CD14-positive monocyte (primary cell): ENCODE measurements around the gene LYRM1. TPM values are rescaled to one million over a fixed set of nuclear protein-coding genes. Genes with fewer than 3 reads are reported as not detected.

Experiments
- DNase-seq, 3 donors: peaks; one replicate each; pipeline ENCODE4 v3.0.0-alpha.2; 2011 to 2022
- H2AFZ ChIP-seq: 2 replicates; pipeline ENCODE4 v1.6.0; 2012; ENCODE audit warnings: mild to moderate bottlenecking, low read depth, low read length, inconsistent platforms; ENCODE audit not compliant: insufficient read depth, poor library complexity, severe bottlenecking
- H3K27ac ChIP-seq, 2 donors: 1 replicate in 1 of 2; 2 replicates in 1 of 2; pipeline ENCODE4 v1.5.1; 2012 to 2013; ENCODE audit warnings: low read length in 2 of 2, control low read depth in 1 of 2, inconsistent platforms in 1 of 2, low read depth in 1 of 2, mild to moderate bottlenecking in 1 of 2
- H3K27me3 ChIP-seq, 2 donors: one replicate each; pipeline versions ENCODE4 v1.6.0 to v1.6.1; 2011 to 2013; ENCODE audit warnings: low read length in 2 of 2; ENCODE audit not compliant: control insufficient read depth in 2 of 2, insufficient read depth in 2 of 2
- H3K36me3 ChIP-seq, 2 donors: replicated peaks in 1 of 2; 1 replicate in 1 of 2; 2 replicates in 1 of 2; pipeline versions ENCODE4 v1.5.1 to v1.6.1; 2012 to 2013; ENCODE audit warnings: low read length in 2 of 2, control low read depth in 1 of 2, inconsistent platforms in 1 of 2, mild to moderate bottlenecking in 1 of 2; ENCODE audit not compliant: insufficient read depth in 2 of 2, control insufficient read depth in 1 of 2
- H3K4me1 ChIP-seq, 2 donors: 1 replicate in 1 of 2; 2 replicates in 1 of 2; pipeline versions ENCODE4 v1.5.1 to v1.6.1; 2012 to 2013; ENCODE audit warnings: low read length in 2 of 2, control low read depth in 1 of 2, inconsistent platforms in 1 of 2, mild to moderate bottlenecking in 1 of 2, moderate library complexity in 1 of 2; ENCODE audit not compliant: insufficient read depth in 2 of 2, control insufficient read depth in 1 of 2
- H3K4me2 ChIP-seq: replicated peaks from 2 replicates; pipeline ENCODE3; 2012; ENCODE audit warnings: low read length, moderate library complexity, mild to moderate bottlenecking; ENCODE audit not compliant: poor library complexity, severe bottlenecking; ENCODE audit errors: extremely low read depth
- H3K4me3 ChIP-seq, 3 experiments: fragments of 200-600 bp in 1 of 3; sonication (generic) in 1 of 3; replicated peaks in 1 of 3; 1 replicate in 2 of 3; 2 replicates in 1 of 3; pipeline ENCODE4 v1.5.1; 2011 to 2013; ENCODE audit warnings: low read length in 3 of 3, mild to moderate bottlenecking in 3 of 3, control low read depth in 2 of 3, low read depth in 2 of 3, inconsistent platforms in 1 of 3, moderate library complexity in 1 of 3
- H3K79me2 ChIP-seq: 2 replicates; pipeline ENCODE4 v1.6.0; 2012; ENCODE audit warnings: mild to moderate bottlenecking, control low read depth, inconsistent platforms, low read length, moderate library complexity; ENCODE audit not compliant: insufficient read depth
- H3K9ac ChIP-seq: 2 replicates; pipeline ENCODE4 v1.6.0; 2017; ENCODE audit warnings: low read length, mild to moderate bottlenecking; ENCODE audit not compliant: insufficient read depth, poor library complexity, severe bottlenecking
- H3K9me3 ChIP-seq, 2 donors: replicated peaks in 1 of 2; 1 replicate in 1 of 2; 2 replicates in 1 of 2; pipeline versions ENCODE4 v1.5.1 to v1.6.1; 2012 to 2013; ENCODE audit warnings: low read length in 2 of 2, control low read depth in 1 of 2; ENCODE audit not compliant: control insufficient read depth in 1 of 2, insufficient read depth in 1 of 2
- H4K20me1 ChIP-seq: 2 replicates; pipeline ENCODE4 v1.6.0; 2012; ENCODE audit warnings: mild to moderate bottlenecking, low read length, control low read depth, moderate library complexity; ENCODE audit not compliant: insufficient read depth
- H3K27ac Mint-ChIP-seq, 7 donors: one replicate each; pipeline ENCODE4 v1.8.0; 2020; ENCODE audit warnings: mild to moderate bottlenecking in 7 of 7, mixed read lengths in 7 of 7, moderate library complexity in 6 of 7, inconsistent platforms in 2 of 7
- H3K27me3 Mint-ChIP-seq, 3 donors: one replicate each; pipeline ENCODE4 v1.8.0; 2021 to 2022; ENCODE audit warnings: low read depth in 3 of 3, mild to moderate bottlenecking in 3 of 3, mixed read lengths in 3 of 3, moderate library complexity in 3 of 3, inconsistent platforms in 1 of 3
- H3K36me3 Mint-ChIP-seq, 2 donors: one replicate each; pipeline ENCODE4 v1.8.0; 2020; ENCODE audit warnings: mixed read lengths in 2 of 2, inconsistent platforms in 1 of 2, mild to moderate bottlenecking in 1 of 2
- H3K4me1 Mint-ChIP-seq: one replicate; pipeline ENCODE4 v1.8.0; 2020; ENCODE audit warnings: mild to moderate bottlenecking, mixed read lengths
- H3K4me3 Mint-ChIP-seq, 2 donors: one replicate each; pipeline ENCODE4 v1.8.0; 2020; ENCODE audit warnings: mild to moderate bottlenecking in 2 of 2, mixed read lengths in 2 of 2, moderate library complexity in 1 of 2
- H3K9me3 Mint-ChIP-seq, 7 donors: one replicate each; pipeline ENCODE4 v1.8.0; 2020 to 2022; ENCODE audit warnings: mixed read lengths in 7 of 7, mild to moderate bottlenecking in 6 of 7, moderate library complexity in 6 of 7, inconsistent platforms in 2 of 7
- WGBS: methylation state at CpG from one replicate; pipeline ENCODE4 v1.1.5; 2013; ENCODE audit warnings: missing lambda C conversion rate; ENCODE audit not compliant: insufficient coverage; 5-methylcytosine and 5-hydroxymethylcytosine counted together
- intact Hi-C, 2 donors: fragments of 100-400 bp; cut with micrococcal nuclease; formaldehyde crosslinking; loops; one replicate each; pipeline versions ENCODE4 v1.15.0 to v1.15.1; 2023
- polyA plus RNA-seq, 3 donors: library from polyadenylated mRNA; depleted of rRNA in 1 of 3; unstranded in 2 of 3; stranded (reverse) in 1 of 3; fragments of 300-500 nt in 2 of 3; fragments of >200 nt in 1 of 3; fragmentation: Illumina TruSeq in 2 of 3; gene quantifications; 1 replicate in 2 of 3; 2 replicates in 1 of 3; pipeline ENCODE4 v1.2.3, GENCODE V29; 2012 to 2021
- TF ChIP-seq, protein P1 (sequence below): fragments of 200-600 bp; IDR thresholded peaks from one replicate; pipeline ENCODE4 v1.8.0; 2022; ENCODE audit warnings: antibody characterized with exemption, mild to moderate bottlenecking

Gene LYRM1
- polyA plus RNA-seq, 3 donors, result 14.8 to 29.5 (median 25.5) TPM

DNA sequence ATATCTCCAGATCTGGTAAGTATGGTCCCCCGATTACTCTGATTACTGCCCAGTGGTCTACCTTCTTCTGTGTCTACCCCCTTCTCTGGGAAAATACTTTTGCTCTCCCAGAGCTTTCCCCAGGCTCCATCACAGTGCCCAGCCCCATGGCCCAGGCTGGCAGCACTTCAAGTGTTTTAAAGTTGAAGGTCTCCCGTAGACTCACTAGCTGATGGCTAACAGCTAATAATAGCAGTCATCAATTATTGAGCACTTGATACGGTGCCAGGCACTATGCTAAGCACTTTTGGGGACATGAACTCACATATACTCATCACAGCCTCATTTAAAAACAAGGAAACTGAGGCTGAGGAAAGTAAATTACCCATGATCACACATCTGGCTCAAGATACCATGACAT, 33.8 kb upstream of the LYRM1 start:
- Histone ChIP-seq H3K9me3 (no peaks in the 10 kb centered on the region), H3K4me2 (no peak overlapping the region), H3K9ac (no peak overlapping the region), H4K20me1 (peaks cover 63% of the 10 kb centered on the region), H2AFZ (no peak overlapping the region), H3K79me2 (peaks cover 7% of the 10 kb centered on the region), H3K27ac (no peak overlapping the region), H3K4me3 (no peak overlapping the region), H3K4me1 (peaks cover 7 to 9% of the 10 kb centered on the region in 2 donors), H3K27me3 (no peaks in the 10 kb centered on the region), H3K36me3 (peaks cover 8 to 10% of the 10 kb centered on the region in 2 donors)
- intact Hi-C loops, result loop anchor here in 1 of 2 donors (10.0 kb wide), 1 partner anchor 68 kb away; no protein-coding TSS in a partner anchor
- no peaks in the 10 kb centered on the region for H3K9me3 Mint-ChIP-seq
- H3K27ac Mint-ChIP-seq, result peak overlapping the region in 1 of 7 donors; percentile 15
- H3K4me3 Mint-ChIP-seq, result no peak overlapping the region
- TF ChIP-seq, protein P1, sequence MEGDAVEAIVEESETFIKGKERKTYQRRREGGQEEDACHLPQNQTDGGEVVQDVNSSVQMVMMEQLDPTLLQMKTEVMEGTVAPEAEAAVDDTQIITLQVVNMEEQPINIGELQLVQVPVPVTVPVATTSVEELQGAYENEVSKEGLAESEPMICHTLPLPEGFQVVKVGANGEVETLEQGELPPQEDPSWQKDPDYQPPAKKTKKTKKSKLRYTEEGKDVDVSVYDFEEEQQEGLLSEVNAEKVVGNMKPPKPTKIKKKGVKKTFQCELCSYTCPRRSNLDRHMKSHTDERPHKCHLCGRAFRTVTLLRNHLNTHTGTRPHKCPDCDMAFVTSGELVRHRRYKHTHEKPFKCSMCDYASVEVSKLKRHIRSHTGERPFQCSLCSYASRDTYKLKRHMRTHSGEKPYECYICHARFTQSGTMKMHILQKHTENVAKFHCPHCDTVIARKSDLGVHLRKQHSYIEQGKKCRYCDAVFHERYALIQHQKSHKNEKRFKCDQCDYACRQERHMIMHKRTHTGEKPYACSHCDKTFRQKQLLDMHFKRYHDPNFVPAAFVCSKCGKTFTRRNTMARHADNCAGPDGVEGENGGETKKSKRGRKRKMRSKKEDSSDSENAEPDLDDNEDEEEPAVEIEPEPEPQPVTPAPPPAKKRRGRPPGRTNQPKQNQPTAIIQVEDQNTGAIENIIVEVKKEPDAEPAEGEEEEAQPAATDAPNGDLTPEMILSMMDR, result no peak
- peaks cover 17% of the 10 kb centered on the region for H3K4me1 Mint-ChIP-seq
- no peaks in the 10 kb centered on the region for H3K27me3 Mint-ChIP-seq
- WGBS, result 100% methylated on average over 3 of the region's 3 CpGs
- H3K36me3 Mint-ChIP-seq, result peaks cover 12 to 17% of the 10 kb centered on the region in 2 donors
- DNase-seq, result no peak

DNA sequence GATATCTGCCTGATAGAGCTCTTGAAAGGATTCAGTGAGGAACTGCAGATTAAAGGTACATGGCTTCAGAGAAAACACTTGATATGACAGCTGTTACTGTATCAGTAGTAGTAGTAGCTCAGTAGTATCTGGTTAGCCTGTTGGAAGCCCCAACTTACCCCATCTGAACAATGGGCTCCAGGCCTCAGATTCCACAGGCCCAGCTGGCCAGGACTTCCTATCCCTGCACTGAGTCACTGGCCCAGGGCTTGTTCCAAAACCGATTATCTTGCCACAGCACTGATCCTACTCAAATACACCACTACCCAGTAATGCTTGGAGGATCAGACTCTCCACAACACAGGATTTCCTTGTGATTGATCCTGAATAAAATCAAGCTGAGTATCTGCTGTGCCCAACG, 33.0 kb upstream of the LYRM1 start:
- Histone ChIP-seq H4K20me1 (peaks cover 63% of the 10 kb centered on the region), H3K4me2 (no peak overlapping the region), H3K9me3 (no peaks in the 10 kb centered on the region), H3K27ac (no peak overlapping the region), H3K36me3 (peaks cover under 1 to 2% of the 10 kb centered on the region in 2 donors), H2AFZ (no peak overlapping the region), H3K79me2 (peaks cover 7% of the 10 kb centered on the region), H3K4me3 (no peak overlapping the region), H3K4me1 (peaks cover 7 to 9% of the 10 kb centered on the region in 2 donors), H3K9ac (no peak overlapping the region), H3K27me3 (no peaks in the 10 kb centered on the region)
- H3K4me3 Mint-ChIP-seq, result no peak overlapping the region
- H3K4me1 Mint-ChIP-seq, result peaks cover 17% of the 10 kb centered on the region
- no peaks in the 10 kb centered on the region for H3K9me3 Mint-ChIP-seq
- TF ChIP-seq, protein P1, result no peak
- DNase-seq, result no peak
- WGBS, result 71% methylated on average over 1 of the region's 2 CpGs
- H3K27me3 Mint-ChIP-seq, result no peaks in the 10 kb centered on the region
- H3K27ac Mint-ChIP-seq, result peak overlapping the region in 1 of 7 donors; percentile 38
- intact Hi-C loops, result loop anchor here in 1 of 2 donors (10.0 kb wide), 1 partner anchor 67 kb away; no protein-coding TSS in a partner anchor
- H3K36me3 Mint-ChIP-seq, result peaks cover 5 to 9% of the 10 kb centered on the region in 2 donors
